A549 (cell line): ENCODE results near the gene FILIP1L. TPM values are rescaled to one million over a fixed set of nuclear protein-coding genes. Genes with fewer than 3 reads are reported as not detected.

Experiments
- ATAC-seq, 2 experiments: fragments of 200-7000 bp in 1 of 2; fragments of >200 bp in 1 of 2; cut with Nextera tagmentation in 1 of 2; cut with Tn5 transposase in 1 of 2; 3 replicates each; pipeline versions ENCODE4 v1.8.0 to v1.9.1; 2018 to 2020; ENCODE audit warnings: mild to moderate bottlenecking in 1 of 2, moderate library complexity in 1 of 2
- CTCF ChIA-PET: fragments of 300-600 bp; sonication (Branson Sonifier 250); formaldehyde crosslinking; extraction: SDS; loops from one replicate; lab custom pipeline; 2021; ENCODE audit warnings: antibody characterized with exemption, inconsistent platforms; lab: Yijun Ruan, JAX
- POLR2A ChIA-PET: fragments of 350-600 bp; formaldehyde crosslinking; extraction: SDS; loops from one replicate; lab custom pipeline; 2021; ENCODE audit warnings: antibody characterized with exemption, inconsistent platforms; lab: Yijun Ruan, JAX
- DNase-seq, 2 experiments: peaks; one replicate each; pipeline versions ENCODE4 v3.0.0 to v3.0.0-alpha.2; 2011 to 2016; ENCODE audit warnings: low read depth in 1 of 2, low spot score in 1 of 2
- FAIRE-seq: peaks from 2 replicates; lab custom pipeline; 2011; peaks lifted over from hg19 to GRCh38; lab: Jason Lieb, UNC
- H3K27ac ChIP-seq, 2 experiments: fragments of >200 bp; sonication (Bioruptor Twin); formaldehyde crosslinking; 3 replicates each; pipeline ENCODE4 v1.5.1; 2016 to 2017
- H3K4me1 ChIP-seq: fragments of >200 bp; sonication (Bioruptor Twin); formaldehyde crosslinking; 3 replicates; pipeline ENCODE4 v1.6.1; 2016
- H3K4me2 ChIP-seq: fragments of >200 bp; sonication (Bioruptor Twin); formaldehyde crosslinking; 3 replicates; pipeline ENCODE4 v1.6.1; 2016
- H3K4me3 ChIP-seq: fragments of >200 bp; sonication (Bioruptor Twin); formaldehyde crosslinking; 3 replicates; pipeline ENCODE4 v1.5.1; 2016
- H3K9me3 ChIP-seq: fragments of >200 bp; sonication (Bioruptor Twin); formaldehyde crosslinking; 3 replicates; pipeline ENCODE4 v1.6.1; 2016
- CBX2 ChIP-seq: fragments of 200-600 bp; sonication (generic); IDR thresholded peaks from 2 replicates; pipeline ENCODE4 v1.6.1; 2016; ENCODE audit warnings: low read depth, mild to moderate bottlenecking, borderline replicate concordance
- CHD2 ChIP-seq: fragments of 150-350 bp; IDR thresholded peaks from 2 replicates; pipeline ENCODE4 v1.6.1; 2014; ENCODE audit warnings: low read length; ENCODE audit not compliant: partially characterized antibody
- CHD4 ChIP-seq: fragments of 200-600 bp; sonication (generic); IDR thresholded peaks from 2 replicates; pipeline ENCODE4 v1.6.1; 2016; ENCODE audit warnings: antibody characterized with exemption, mild to moderate bottlenecking, borderline replicate concordance
- EHMT2 ChIP-seq: fragments of 200-600 bp; sonication (generic); IDR thresholded peaks from 2 replicates; pipeline ENCODE4 v1.6.1; 2016; ENCODE audit warnings: antibody characterized with exemption, low read depth, mild to moderate bottlenecking, moderate library complexity
- FOSL2 ChIP-seq, 2 experiments: fragments of 450-650 bp in 1 of 2; fragments of >200 bp in 1 of 2; sonication (Bioruptor Twin) in 1 of 2; formaldehyde crosslinking; IDR thresholded peaks; 2 replicates each; pipeline versions ENCODE4 v1.5.0 to v1.6.1; 2016 to 2020; ENCODE audit warnings: mild to moderate bottlenecking in 1 of 2, moderate library complexity in 1 of 2
- HEYL ChIP-seq: fragments of 250-450 bp; sonication (Bioruptor Pico); IDR thresholded peaks from 2 replicates; pipeline ENCODE4 v1.8.0; 2021; ENCODE audit warnings: mild to moderate bottlenecking, moderate library complexity
- HOXA7 ChIP-seq: fragments of 250-450 bp; sonication (Bioruptor Pico); IDR thresholded peaks from 2 replicates; pipeline ENCODE4 v1.5.0; 2020; ENCODE audit warnings: mild to moderate bottlenecking, moderate library complexity
- JUNB ChIP-seq: fragments of >200 bp; sonication (Bioruptor Twin); formaldehyde crosslinking; IDR thresholded peaks from 2 replicates; pipeline ENCODE4 v1.6.1; 2016
- KDM5A ChIP-seq: fragments of 200-600 bp; sonication (generic); IDR thresholded peaks from 2 replicates; pipeline ENCODE4 v1.6.1; 2016; ENCODE audit warnings: antibody characterized with exemption, mild to moderate bottlenecking
- MYC ChIP-seq: IDR thresholded peaks from 2 replicates; pipeline ENCODE4 v1.6.1; 2012; ENCODE audit warnings: mild to moderate bottlenecking, inconsistent platforms, low read length, improper control_type of control experiment, borderline replicate concordance
- NPAS2 ChIP-seq: fragments of 250-450 bp; sonication (Bioruptor Pico); IDR thresholded peaks from 2 replicates; pipeline ENCODE4 v1.8.0; 2022; ENCODE audit warnings: mild to moderate bottlenecking, moderate library complexity, borderline replicate concordance
- NR3C1 ChIP-seq: fragments of >200 bp; sonication (Bioruptor Twin); formaldehyde crosslinking; IDR thresholded peaks from 3 replicates; pipeline ENCODE4 v1.6.1; 2017
- PHF8 ChIP-seq: fragments of 200-600 bp; sonication (generic); IDR thresholded peaks from 2 replicates; pipeline ENCODE4 v1.6.1; 2016; ENCODE audit warnings: low read depth, mild to moderate bottlenecking, antibody characterized with exemption, moderate library complexity, borderline replicate concordance
- RARB ChIP-seq: fragments of 250-450 bp; sonication (Bioruptor Pico); IDR thresholded peaks from 2 replicates; pipeline ENCODE4 v1.8.0; 2021; ENCODE audit warnings: mild to moderate bottlenecking, moderate library complexity
- TFCP2L1 ChIP-seq: fragments of 250-450 bp; sonication (Bioruptor Pico); IDR thresholded peaks from 2 replicates; pipeline ENCODE4 v1.5.0; 2021; ENCODE audit warnings: mild to moderate bottlenecking
- TP53 ChIP-seq: fragments of 250-450 bp; sonication (Bioruptor Pico); IDR thresholded peaks from 2 replicates; pipeline ENCODE4 v1.5.0; 2021; ENCODE audit warnings: mild to moderate bottlenecking, moderate library complexity
- ZSCAN20 ChIP-seq: fragments of 250-450 bp; sonication (Bioruptor Pico); IDR thresholded peaks from 2 replicates; pipeline ENCODE4 v1.8.0; 2022; ENCODE audit warnings: mild to moderate bottlenecking, moderate library complexity
- WGBS: methylation state at CpG from one replicate; pipeline ENCODE4 v1.1.6; 2017; ENCODE audit errors: missing lambda C conversion rate; 5-methylcytosine and 5-hydroxymethylcytosine counted together
- polyA plus RNA-seq, 4 experiments: library from polyadenylated mRNA; depleted of rRNA in 3 of 4; stranded (reverse); fragments of >200 nt; fragmentation: RNase III in 1 of 4; extraction: RNeasy Plus Mini Kit Qiagen cat#74134 plus additional on column Dnase treatment in 1 of 4; gene quantifications; 2 replicates in 3 of 4; 3 replicates in 1 of 4; pipeline ENCODE4 v1.2.3, GENCODE V29; 2011 to 2017
- TF ChIP-seq, protein P1 (sequence below): IDR thresholded peaks from 2 replicates; pipeline ENCODE4 v1.6.1; 2012
- TF ChIP-seq, protein P2 (sequence below): IDR thresholded peaks from 2 replicates; pipeline ENCODE4 v1.6.1; 2012; ENCODE audit warnings: low read depth, borderline replicate concordance
- TF ChIP-seq, protein P3 (sequence below): fragments of >200 bp; sonication (Bioruptor Twin); formaldehyde crosslinking; IDR thresholded peaks from 3 replicates; pipeline ENCODE4 v1.5.1; 2016
- TF ChIP-seq, protein P4 (sequence below): fragments of 250-450 bp; sonication (Bioruptor Pico); IDR thresholded peaks from 2 replicates; pipeline ENCODE4 v1.5.0; 2020; ENCODE audit warnings: low read depth, mild to moderate bottlenecking, moderate library complexity
- TF ChIP-seq, protein P5 (sequence below): fragments of >200 bp; sonication (Bioruptor Twin); formaldehyde crosslinking; IDR thresholded peaks from 3 replicates; pipeline ENCODE4 v1.6.1; 2016
- TF ChIP-seq, protein P6 (sequence below): fragments of 200-600 bp; sonication (generic); IDR thresholded peaks from 2 replicates; pipeline ENCODE4 v1.6.1; 2016; ENCODE audit warnings: antibody characterized with exemption, mild to moderate bottlenecking, moderate library complexity

The FILIP1L gene
- polyA plus RNA-seq, 2 of the 4 experiments (the other 2 are of a cell fraction) = 0.19 to 0.45 TPM

DNA sequence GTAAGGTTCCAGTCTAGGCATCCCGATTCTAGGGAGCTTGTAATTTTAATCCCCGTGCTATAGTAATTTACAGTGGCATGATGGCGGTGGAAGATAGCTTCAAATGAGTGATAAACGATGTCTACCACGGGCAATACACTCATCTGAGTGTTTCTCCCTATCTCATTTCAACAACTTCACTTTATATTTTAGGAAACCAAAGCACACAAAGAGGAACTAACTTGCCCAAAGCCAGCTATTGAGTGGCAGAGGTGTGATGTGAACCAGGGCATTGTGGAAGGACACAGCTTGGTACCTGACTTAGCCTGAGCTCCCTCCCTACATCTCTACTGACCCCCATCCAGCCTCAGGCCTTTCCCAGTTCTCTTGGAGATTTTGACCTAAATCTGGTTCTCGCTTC is 16.9 kb upstream of the FILIP1L start:
- ChIA-PET CTCF (interaction anchor here (1.0 kb wide), 1 partner anchor 288 kb away, joined by 3 read pairs; no protein-coding TSS in a partner anchor), POLR2A (no interaction called here)
- no peak overlapping the region for H3K4me2 ChIP-seq
- H3K9me3 ChIP-seq = no peaks in the 10 kb centered on the region
- no peak overlapping the region for H3K27ac ChIP-seq
- H3K4me1 ChIP-seq = no peaks in the 10 kb centered on the region
- 93% methylated on average over 6 of the region's 6 CpGs for WGBS
- ATAC-seq (no peak), DNase-seq (no peak), FAIRE-seq (no peak)
- no peak overlapping the region for H3K4me3 ChIP-seq
- no peak for TF ChIP-seq RARB
- TF ChIP-seq TP53 (CRISPR knock-in tag) = no peak
- TF ChIP-seq JUNB = no peak
- no peak for TF ChIP-seq EHMT2
- TF ChIP-seq, protein P1, sequence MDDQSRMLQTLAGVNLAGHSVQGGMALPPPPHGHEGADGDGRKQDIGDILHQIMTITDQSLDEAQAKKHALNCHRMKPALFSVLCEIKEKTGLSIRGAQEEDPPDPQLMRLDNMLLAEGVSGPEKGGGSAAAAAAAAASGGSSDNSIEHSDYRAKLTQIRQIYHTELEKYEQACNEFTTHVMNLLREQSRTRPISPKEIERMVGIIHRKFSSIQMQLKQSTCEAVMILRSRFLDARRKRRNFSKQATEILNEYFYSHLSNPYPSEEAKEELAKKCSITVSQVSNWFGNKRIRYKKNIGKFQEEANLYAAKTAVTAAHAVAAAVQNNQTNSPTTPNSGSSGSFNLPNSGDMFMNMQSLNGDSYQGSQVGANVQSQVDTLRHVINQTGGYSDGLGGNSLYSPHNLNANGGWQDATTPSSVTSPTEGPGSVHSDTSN = no peak
- TF ChIP-seq NR3C1 = no peak
- TF ChIP-seq HOXA7 (CRISPR knock-in tag) = no peak
- no peak for TF ChIP-seq MYC
- TF ChIP-seq CHD2 = no peak
- TF ChIP-seq, protein P2, sequence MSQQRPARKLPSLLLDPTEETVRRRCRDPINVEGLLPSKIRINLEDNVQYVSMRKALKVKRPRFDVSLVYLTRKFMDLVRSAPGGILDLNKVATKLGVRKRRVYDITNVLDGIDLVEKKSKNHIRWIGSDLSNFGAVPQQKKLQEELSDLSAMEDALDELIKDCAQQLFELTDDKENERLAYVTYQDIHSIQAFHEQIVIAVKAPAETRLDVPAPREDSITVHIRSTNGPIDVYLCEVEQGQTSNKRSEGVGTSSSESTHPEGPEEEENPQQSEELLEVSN = no peak
- TF ChIP-seq CHD4 = no peak

DNA sequence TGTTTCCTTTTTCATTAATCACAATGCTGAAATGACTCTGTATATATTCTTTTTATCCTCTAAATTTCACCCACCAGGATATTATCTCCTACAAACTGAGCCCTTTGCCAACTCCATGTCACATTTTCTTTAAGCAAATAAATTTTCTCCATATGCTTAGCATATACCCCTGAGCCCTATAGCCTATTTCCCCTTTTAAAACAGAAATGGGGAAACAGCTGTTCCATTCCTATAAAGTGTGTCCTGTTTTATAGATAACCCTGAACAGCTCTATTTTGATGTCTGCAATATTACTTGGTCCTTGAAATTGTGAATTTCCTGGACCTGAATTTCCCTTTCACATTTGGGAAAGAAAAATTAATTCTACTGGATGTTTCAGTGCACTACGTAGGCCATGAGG is 15.6 kb upstream of the FILIP1L start:
- ChIA-PET CTCF (interaction anchor here (0.8 to 1.4 kb wide), 3 partner anchors 22 to 287 kb away, joined by 3 read pairs; no protein-coding TSS in a partner anchor), POLR2A (no interaction called here)
- DNase-seq (no peak), FAIRE-seq (no peak), ATAC-seq (no peak)
- Histone ChIP-seq H3K4me3 (no peak overlapping the region), H3K9me3 (no peaks in the 10 kb centered on the region), H3K4me2 (no peak overlapping the region), H3K4me1 (no peaks in the 10 kb centered on the region), H3K27ac (no peak overlapping the region)
- TF ChIP-seq, protein P3, sequence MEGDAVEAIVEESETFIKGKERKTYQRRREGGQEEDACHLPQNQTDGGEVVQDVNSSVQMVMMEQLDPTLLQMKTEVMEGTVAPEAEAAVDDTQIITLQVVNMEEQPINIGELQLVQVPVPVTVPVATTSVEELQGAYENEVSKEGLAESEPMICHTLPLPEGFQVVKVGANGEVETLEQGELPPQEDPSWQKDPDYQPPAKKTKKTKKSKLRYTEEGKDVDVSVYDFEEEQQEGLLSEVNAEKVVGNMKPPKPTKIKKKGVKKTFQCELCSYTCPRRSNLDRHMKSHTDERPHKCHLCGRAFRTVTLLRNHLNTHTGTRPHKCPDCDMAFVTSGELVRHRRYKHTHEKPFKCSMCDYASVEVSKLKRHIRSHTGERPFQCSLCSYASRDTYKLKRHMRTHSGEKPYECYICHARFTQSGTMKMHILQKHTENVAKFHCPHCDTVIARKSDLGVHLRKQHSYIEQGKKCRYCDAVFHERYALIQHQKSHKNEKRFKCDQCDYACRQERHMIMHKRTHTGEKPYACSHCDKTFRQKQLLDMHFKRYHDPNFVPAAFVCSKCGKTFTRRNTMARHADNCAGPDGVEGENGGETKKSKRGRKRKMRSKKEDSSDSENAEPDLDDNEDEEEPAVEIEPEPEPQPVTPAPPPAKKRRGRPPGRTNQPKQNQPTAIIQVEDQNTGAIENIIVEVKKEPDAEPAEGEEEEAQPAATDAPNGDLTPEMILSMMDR = no peak
- TF ChIP-seq FOSL2 (IDR thresholded peaks at IDR 0.05) (no peak), FOSL2 (CRISPR knock-in tag; IDR thresholded peaks at IDR 0.05) (no peak), TFCP2L1 (no peak), KDM5A (no peak), ZSCAN20 (CRISPR knock-in tag) (no peak), NPAS2 (CRISPR knock-in tag) (no peak), NR3C1 (no peak), EHMT2 (no peak), CHD2 (no peak), CBX2 (no peak), HOXA7 (CRISPR knock-in tag) (no peak), PHF8 (no peak), HEYL (CRISPR knock-in tag) (no peak)
- TF ChIP-seq, protein P4, sequence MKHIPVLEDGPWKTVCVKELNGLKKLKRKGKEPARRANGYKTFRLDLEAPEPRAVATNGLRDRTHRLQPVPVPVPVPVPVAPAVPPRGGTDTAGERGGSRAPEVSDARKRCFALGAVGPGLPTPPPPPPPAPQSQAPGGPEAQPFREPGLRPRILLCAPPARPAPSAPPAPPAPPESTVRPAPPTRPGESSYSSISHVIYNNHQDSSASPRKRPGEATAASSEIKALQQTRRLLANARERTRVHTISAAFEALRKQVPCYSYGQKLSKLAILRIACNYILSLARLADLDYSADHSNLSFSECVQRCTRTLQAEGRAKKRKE = no peak
- TF ChIP-seq, protein P5, sequence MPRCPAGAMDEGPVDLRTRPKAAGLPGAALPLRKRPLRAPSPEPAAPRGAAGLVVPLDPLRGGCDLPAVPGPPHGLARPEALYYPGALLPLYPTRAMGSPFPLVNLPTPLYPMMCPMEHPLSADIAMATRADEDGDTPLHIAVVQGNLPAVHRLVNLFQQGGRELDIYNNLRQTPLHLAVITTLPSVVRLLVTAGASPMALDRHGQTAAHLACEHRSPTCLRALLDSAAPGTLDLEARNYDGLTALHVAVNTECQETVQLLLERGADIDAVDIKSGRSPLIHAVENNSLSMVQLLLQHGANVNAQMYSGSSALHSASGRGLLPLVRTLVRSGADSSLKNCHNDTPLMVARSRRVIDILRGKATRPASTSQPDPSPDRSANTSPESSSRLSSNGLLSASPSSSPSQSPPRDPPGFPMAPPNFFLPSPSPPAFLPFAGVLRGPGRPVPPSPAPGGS = no peak
- TF ChIP-seq, protein P6, sequence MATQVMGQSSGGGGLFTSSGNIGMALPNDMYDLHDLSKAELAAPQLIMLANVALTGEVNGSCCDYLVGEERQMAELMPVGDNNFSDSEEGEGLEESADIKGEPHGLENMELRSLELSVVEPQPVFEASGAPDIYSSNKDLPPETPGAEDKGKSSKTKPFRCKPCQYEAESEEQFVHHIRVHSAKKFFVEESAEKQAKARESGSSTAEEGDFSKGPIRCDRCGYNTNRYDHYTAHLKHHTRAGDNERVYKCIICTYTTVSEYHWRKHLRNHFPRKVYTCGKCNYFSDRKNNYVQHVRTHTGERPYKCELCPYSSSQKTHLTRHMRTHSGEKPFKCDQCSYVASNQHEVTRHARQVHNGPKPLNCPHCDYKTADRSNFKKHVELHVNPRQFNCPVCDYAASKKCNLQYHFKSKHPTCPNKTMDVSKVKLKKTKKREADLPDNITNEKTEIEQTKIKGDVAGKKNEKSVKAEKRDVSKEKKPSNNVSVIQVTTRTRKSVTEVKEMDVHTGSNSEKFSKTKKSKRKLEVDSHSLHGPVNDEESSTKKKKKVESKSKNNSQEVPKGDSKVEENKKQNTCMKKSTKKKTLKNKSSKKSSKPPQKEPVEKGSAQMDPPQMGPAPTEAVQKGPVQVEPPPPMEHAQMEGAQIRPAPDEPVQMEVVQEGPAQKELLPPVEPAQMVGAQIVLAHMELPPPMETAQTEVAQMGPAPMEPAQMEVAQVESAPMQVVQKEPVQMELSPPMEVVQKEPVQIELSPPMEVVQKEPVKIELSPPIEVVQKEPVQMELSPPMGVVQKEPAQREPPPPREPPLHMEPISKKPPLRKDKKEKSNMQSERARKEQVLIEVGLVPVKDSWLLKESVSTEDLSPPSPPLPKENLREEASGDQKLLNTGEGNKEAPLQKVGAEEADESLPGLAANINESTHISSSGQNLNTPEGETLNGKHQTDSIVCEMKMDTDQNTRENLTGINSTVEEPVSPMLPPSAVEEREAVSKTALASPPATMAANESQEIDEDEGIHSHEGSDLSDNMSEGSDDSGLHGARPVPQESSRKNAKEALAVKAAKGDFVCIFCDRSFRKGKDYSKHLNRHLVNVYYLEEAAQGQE = no peak
- 97% methylated on average over 1 of the region's 1 CpG for WGBS
